Activated T-cell treated with anti-CD3 and anti-CD28 coated beads, Interleukin-2, amount 50 U/mL, for 24 hours (primary cell): Measurements from ENCODE around the gene PRICKLE1.

Experiments used
- DNase-seq: peaks from one replicate; pipeline ENCODE4 v3.0.0-alpha.2; 2020
- H3K27ac Mint-ChIP-seq: 2 replicates; pipeline ENCODE4 v1.8.0; 2020; ENCODE audit warnings: mild to moderate bottlenecking, mixed read lengths
- H3K27me3 Mint-ChIP-seq: 2 replicates; pipeline ENCODE4 v1.8.0; 2020; ENCODE audit warnings: mixed read lengths
- H3K36me3 Mint-ChIP-seq: 2 replicates; pipeline ENCODE4 v1.8.0; 2020; ENCODE audit warnings: low read depth, mixed read lengths
- H3K4me1 Mint-ChIP-seq: 2 replicates; pipeline ENCODE4 v1.8.0; 2020; ENCODE audit warnings: low read depth, mixed read lengths
- H3K4me3 Mint-ChIP-seq: 2 replicates; pipeline ENCODE4 v1.8.0; 2020; ENCODE audit warnings: mild to moderate bottlenecking, moderate library complexity, mixed read lengths
- H3K9me3 Mint-ChIP-seq: 2 replicates; pipeline ENCODE4 v1.8.0; 2020; ENCODE audit warnings: mixed read lengths

Gene PRICKLE1

GRCh38 chr12:42447371-42447786 lies 142.2 kb downstream of the PRICKLE1 start:
- no peaks in the 10 kb centered on the region for H3K27me3 Mint-ChIP-seq
- DNase-seq: no peak
- H3K4me3 Mint-ChIP-seq: no peak overlapping the region
- peaks cover 83% of the 10 kb centered on the region for H3K36me3 Mint-ChIP-seq
- H3K4me1 Mint-ChIP-seq: no peaks in the 10 kb centered on the region
- H3K9me3 Mint-ChIP-seq: peaks cover 11% of the 10 kb centered on the region
- no peak overlapping the region for H3K27ac Mint-ChIP-seq

GRCh38 chr12:42446761-42447160 lies 142.8 kb downstream of the PRICKLE1 start:
- Mint-ChIP-seq H3K36me3 (peaks cover 89% of the 10 kb centered on the region), H3K4me1 (no peaks in the 10 kb centered on the region), H3K4me3 (no peak overlapping the region), H3K27ac (no peak overlapping the region), H3K9me3 (peaks cover 12% of the 10 kb centered on the region), H3K27me3 (no peaks in the 10 kb centered on the region)
- no peak for DNase-seq

- no peaks in the 10 kb centered on the region for H3K4me1 Mint-ChIP-seq
- H3K9me3 Mint-ChIP-seq: peaks cover 14% of the 10 kb centered on the region
- H3K27me3 Mint-ChIP-seq: no peaks in the 10 kb centered on the region
- peaks cover 94% of the 10 kb centered on the region for H3K36me3 Mint-ChIP-seq
- DNase-seq: no peak
- no peak overlapping the region for H3K27ac Mint-ChIP-seq
- no peak overlapping the region for H3K4me3 Mint-ChIP-seq
These were observed 143.7 kb downstream of the PRICKLE1 start for GRCh38 chr12:42445891-42446290.

GRCh38 chr12:42444192-42444943 lies 145.2 kb downstream of the PRICKLE1 start:
- no peak overlapping the region for H3K4me3 Mint-ChIP-seq
- DNase-seq: no peak
- peaks cover 97% of the 10 kb centered on the region for H3K36me3 Mint-ChIP-seq
- H3K27me3 Mint-ChIP-seq: no peaks in the 10 kb centered on the region
- no peak overlapping the region for H3K27ac Mint-ChIP-seq
- peaks cover 14% of the 10 kb centered on the region for H3K9me3 Mint-ChIP-seq
- H3K4me1 Mint-ChIP-seq: no peaks in the 10 kb centered on the region

GRCh38 chr12:42442888-42443287 lies 146.7 kb downstream of the PRICKLE1 start:
- Mint-ChIP-seq H3K4me3 (no peak overlapping the region), H3K27ac (no peak overlapping the region), H3K36me3 (peaks cover 92% of the 10 kb centered on the region), H3K9me3 (peaks cover 14% of the 10 kb centered on the region), H3K27me3 (no peaks in the 10 kb centered on the region), H3K4me1 (no peaks in the 10 kb centered on the region)
- no peak for DNase-seq

- no peak overlapping the region for H3K4me3 Mint-ChIP-seq
- H3K9me3 Mint-ChIP-seq: peaks cover 14% of the 10 kb centered on the region
- H3K36me3 Mint-ChIP-seq: peaks cover 90% of the 10 kb centered on the region
- H3K27me3 Mint-ChIP-seq: no peaks in the 10 kb centered on the region
- H3K27ac Mint-ChIP-seq: no peak overlapping the region
- DNase-seq: no peak
- no peaks in the 10 kb centered on the region for H3K4me1 Mint-ChIP-seq
These were observed 147.2 kb downstream of the PRICKLE1 start for GRCh38 chr12:42442311-42442759.

- Mint-ChIP-seq H3K27ac (no peak overlapping the region), H3K9me3 (peaks cover 14% of the 10 kb centered on the region), H3K27me3 (no peaks in the 10 kb centered on the region), H3K4me3 (no peak overlapping the region), H3K4me1 (no peaks in the 10 kb centered on the region), H3K36me3 (peaks cover 85% of the 10 kb centered on the region)
- DNase-seq: no peak
These were observed 148.9 kb downstream of the PRICKLE1 start for GRCh38 chr12:42440608-42441007.

GRCh38 chr12:42432517-42433140 lies 156.9 kb downstream of the PRICKLE1 start:
- peaks cover 2% of the 10 kb centered on the region for H3K4me1 Mint-ChIP-seq

GRCh38 chr12:42428850-42429249 lies 160.7 kb downstream of the PRICKLE1 start:
- Mint-ChIP-seq H3K27ac (no peak overlapping the region), H3K36me3 (peaks cover 78% of the 10 kb centered on the region), H3K4me3 (no peak overlapping the region), H3K9me3 (no peaks in the 10 kb centered on the region), H3K27me3 (no peaks in the 10 kb centered on the region), H3K4me1 (peaks cover 18% of the 10 kb centered on the region)
- DNase-seq: no peak

More at GRCh38 chr12:42432517-42433140, 156.9 kb downstream of the PRICKLE1 start:
- Mint-ChIP-seq H3K36me3 (peaks cover 73% of the 10 kb centered on the region), H3K27ac (no peak overlapping the region), H3K27me3 (no peaks in the 10 kb centered on the region), H3K9me3 (no peaks in the 10 kb centered on the region), H3K4me3 (no peak overlapping the region)
- no peak for DNase-seq

- no peaks in the 10 kb centered on the region for H3K9me3 Mint-ChIP-seq
- peaks cover 23% of the 10 kb centered on the region for H3K4me1 Mint-ChIP-seq
- peak overlapping the region; percentile 77 for H3K27ac Mint-ChIP-seq
- no peak for DNase-seq
- H3K36me3 Mint-ChIP-seq: peaks cover 68% of the 10 kb centered on the region
- no peak overlapping the region for H3K4me3 Mint-ChIP-seq
- no peaks in the 10 kb centered on the region for H3K27me3 Mint-ChIP-seq
These were observed 162.8 kb downstream of the PRICKLE1 start for GRCh38 chr12:42426746-42427145.

- Mint-ChIP-seq H3K36me3 (peaks cover 51% of the 10 kb centered on the region), H3K27me3 (no peaks in the 10 kb centered on the region), H3K9me3 (no peaks in the 10 kb centered on the region), H3K4me1 (peaks cover 38% of the 10 kb centered on the region), H3K4me3 (no peak overlapping the region), H3K27ac (no peak overlapping the region)
- no peak for DNase-seq
These were observed 166.8 kb downstream of the PRICKLE1 start for GRCh38 chr12:42422785-42423184.

- H3K27ac Mint-ChIP-seq: no peak overlapping the region
- H3K4me1 Mint-ChIP-seq: peaks cover 35% of the 10 kb centered on the region
- H3K27me3 Mint-ChIP-seq: no peaks in the 10 kb centered on the region
- no peak overlapping the region for H3K4me3 Mint-ChIP-seq
- DNase-seq: no peak
- H3K9me3 Mint-ChIP-seq: no peaks in the 10 kb centered on the region
- peaks cover 47% of the 10 kb centered on the region for H3K36me3 Mint-ChIP-seq
These were observed 167.4 kb downstream of the PRICKLE1 start for GRCh38 chr12:42421844-42422779.

GRCh38 chr12:42420395-42420794 lies 169.2 kb downstream of the PRICKLE1 start:
- Mint-ChIP-seq H3K4me1 (peaks cover 29% of the 10 kb centered on the region), H3K27ac (no peak overlapping the region)

GRCh38 chr12:42410340-42410739 lies 179.2 kb downstream of the PRICKLE1 start:
- peaks cover 10% of the 10 kb centered on the region for H3K4me1 Mint-ChIP-seq
- H3K4me3 Mint-ChIP-seq: no peak overlapping the region
- H3K9me3 Mint-ChIP-seq: no peaks in the 10 kb centered on the region
- H3K36me3 Mint-ChIP-seq: peaks cover 74% of the 10 kb centered on the region
- no peak for DNase-seq
- H3K27me3 Mint-ChIP-seq: no peaks in the 10 kb centered on the region
- no peak overlapping the region for H3K27ac Mint-ChIP-seq

More at GRCh38 chr12:42420395-42420794, 169.2 kb downstream of the PRICKLE1 start:
- H3K36me3 Mint-ChIP-seq: peaks cover 45% of the 10 kb centered on the region
- no peak overlapping the region for H3K4me3 Mint-ChIP-seq
- no peak for DNase-seq
- no peaks in the 10 kb centered on the region for H3K27me3 Mint-ChIP-seq
- no peaks in the 10 kb centered on the region for H3K9me3 Mint-ChIP-seq
